Memory B cell (primary cell): ENCODE measurements around the gene WIZ.
"Not testable (repeated sequence)": the region's sequence is repeated elsewhere in the genome, so short reads cannot be mapped to it uniquely, and the experiment has no call there.

Experiments
- ATAC-seq: fragments of 150-1000 bp; cut with Tn5 transposase; 2 replicates; pipeline ENCODE4 v1.10.0; 2021; ENCODE audit warnings: low read depth, mild to moderate bottlenecking, moderate library complexity
- DNase-seq, 2 donors: peaks; one replicate each; pipeline ENCODE4 v3.0.0; 2022; ENCODE audit warnings: low spot score in 2 of 2
- H3K27ac Mint-ChIP-seq: one replicate; pipeline ENCODE4 v1.8.0; 2022; ENCODE audit warnings: mild to moderate bottlenecking, moderate library complexity, mixed read lengths
- H3K27me3 Mint-ChIP-seq: one replicate; pipeline ENCODE4 v1.8.0; 2022; ENCODE audit warnings: mixed read lengths
- H3K36me3 Mint-ChIP-seq: one replicate; pipeline ENCODE4 v1.8.0; 2022; ENCODE audit warnings: mild to moderate bottlenecking, mixed read lengths
- H3K4me1 Mint-ChIP-seq: one replicate; pipeline ENCODE4 v1.8.0; 2022; ENCODE audit warnings: mixed read lengths
- H3K4me3 Mint-ChIP-seq: one replicate; pipeline ENCODE4 v1.8.0; 2022; ENCODE audit warnings: mild to moderate bottlenecking, moderate library complexity, mixed read lengths
- H3K9me3 Mint-ChIP-seq: one replicate; pipeline ENCODE4 v1.8.0; 2022; ENCODE audit warnings: mixed read lengths

The WIZ gene

DNA sequence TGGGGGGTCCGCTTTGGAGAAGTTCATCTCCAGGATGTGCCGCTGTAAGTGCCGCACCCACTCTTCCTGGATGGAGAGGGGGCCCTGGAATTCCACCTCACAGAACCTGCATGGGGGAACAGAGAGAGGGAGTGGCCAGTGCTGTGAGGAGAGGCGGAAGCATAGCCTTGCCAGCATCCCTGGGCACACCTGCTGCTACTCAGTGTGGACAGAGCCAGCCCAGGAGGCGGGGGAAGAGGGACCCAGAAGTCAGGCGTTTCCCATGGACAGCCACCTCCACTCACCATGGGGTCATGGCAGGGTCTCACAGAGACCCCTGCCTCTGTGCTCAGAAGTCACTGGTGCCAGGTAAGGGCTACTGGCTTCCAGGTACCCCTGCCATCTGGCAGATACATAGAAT lies 26.6 kb downstream of the WIZ start:
- Mint-ChIP-seq H3K4me1 (peaks cover 13% of the 10 kb centered on the region), H3K9me3 (no peaks in the 10 kb centered on the region), H3K27ac (no peak overlapping the region), H3K27me3 (no peaks in the 10 kb centered on the region), H3K36me3 (peaks cover 22% of the 10 kb centered on the region), H3K4me3 (no peak overlapping the region)
- no peak for ATAC-seq
- DNase-seq, result no peak

DNA sequence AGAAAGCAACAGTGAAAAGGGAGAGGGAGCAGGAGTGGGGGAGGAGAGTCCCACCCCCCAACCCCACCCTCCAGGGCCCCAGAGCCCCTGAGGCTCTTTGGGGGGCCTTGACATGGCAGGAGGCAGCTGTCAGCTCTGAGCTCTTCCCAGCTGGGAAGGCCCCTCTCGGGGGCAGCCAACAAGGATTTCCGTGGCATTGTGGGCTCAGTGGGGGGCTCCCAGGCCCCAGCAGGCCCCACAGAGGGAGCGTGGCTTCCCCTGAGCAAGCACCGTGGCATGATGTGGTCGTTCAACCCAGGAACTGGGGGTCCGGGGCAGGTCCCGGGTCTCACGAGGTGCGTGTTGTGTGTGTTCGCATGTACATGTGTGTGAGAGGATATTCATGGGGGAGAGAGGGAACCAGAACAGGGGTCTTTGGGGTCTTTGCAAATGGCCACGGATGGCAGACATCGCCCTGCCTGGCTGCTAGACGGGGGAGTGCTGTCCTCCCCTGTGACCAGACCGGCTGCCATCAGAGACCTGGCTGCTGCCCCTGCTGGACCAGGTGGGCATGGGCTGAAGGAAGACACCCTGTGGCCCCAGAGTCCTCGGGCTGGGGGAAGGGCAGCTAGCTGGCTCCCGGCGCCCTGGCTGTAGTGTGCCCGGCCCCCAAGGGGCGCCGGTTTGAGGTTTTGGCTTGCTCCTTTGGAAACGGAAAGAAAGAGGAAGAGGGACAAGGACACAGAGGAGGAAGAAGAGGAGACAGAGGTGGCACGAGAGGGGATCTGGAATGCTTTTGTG lies 27.3 kb downstream of the WIZ start:
- DNase-seq, result no peak
- Mint-ChIP-seq H3K27ac (no peak overlapping the region), H3K27me3 (no peaks in the 10 kb centered on the region), H3K36me3 (peaks cover 20% of the 10 kb centered on the region), H3K4me3 (no peak overlapping the region), H3K4me1 (peaks cover 18% of the 10 kb centered on the region), H3K9me3 (no peaks in the 10 kb centered on the region)
- ATAC-seq, result no peak

DNA sequence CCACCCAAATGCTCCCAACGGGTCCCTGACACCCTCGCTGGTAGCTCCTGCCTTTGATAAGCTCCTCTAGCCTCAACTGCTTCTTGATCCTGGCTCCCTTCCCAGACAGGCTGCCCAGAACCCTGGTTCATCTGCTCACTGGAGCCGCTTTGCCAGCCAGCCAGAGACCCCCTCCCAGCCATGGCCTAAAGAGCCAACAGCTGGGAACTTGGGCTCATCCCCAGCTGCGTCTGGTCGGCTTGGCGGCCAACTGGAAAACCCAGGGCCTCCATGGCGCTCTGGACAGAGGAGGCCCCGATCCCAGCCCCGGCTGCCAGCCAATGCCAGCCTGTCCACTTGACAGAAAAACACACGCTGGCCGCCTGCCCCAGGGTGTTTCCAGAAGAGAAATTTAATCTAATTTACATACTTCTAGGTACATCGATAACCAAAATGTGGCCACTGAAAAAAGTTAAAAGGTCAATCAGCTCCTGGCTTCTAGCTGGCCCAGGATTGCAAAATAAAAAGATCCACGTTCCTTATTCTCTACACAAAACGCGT lies 28.0 kb downstream of the WIZ start:
- DNase-seq, result no peak

DNA sequence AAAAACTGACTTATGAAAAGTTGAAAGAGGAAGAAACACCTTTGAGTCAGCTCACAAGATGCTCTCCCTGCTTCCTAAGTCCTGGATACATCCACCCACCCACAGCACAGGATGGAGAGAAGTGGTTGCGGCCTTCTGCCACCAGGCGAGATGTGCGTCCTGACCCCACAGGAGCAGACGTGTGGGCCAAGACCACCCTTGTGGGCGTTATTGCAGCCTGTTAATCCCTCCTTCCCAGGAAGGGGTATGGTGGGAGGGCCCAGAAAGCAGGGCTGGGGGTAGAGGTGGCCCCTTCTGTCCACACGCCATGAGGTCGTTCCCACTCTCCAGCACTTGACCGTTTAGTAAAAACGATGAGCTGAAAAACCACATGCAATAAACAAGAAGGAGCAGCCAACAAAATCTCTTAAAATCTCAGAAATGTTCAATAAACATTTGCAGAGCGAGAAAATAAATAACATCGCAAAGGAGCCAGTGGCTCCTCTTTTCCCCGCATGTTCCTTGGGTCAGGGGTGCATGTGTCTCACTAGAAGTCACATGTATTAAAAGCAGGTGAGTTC lies 28.5 kb downstream of the WIZ start:
- H3K36me3 Mint-ChIP-seq, result peaks cover 11% of the 10 kb centered on the region
- DNase-seq, result no peak
- H3K27me3 Mint-ChIP-seq, result no peaks in the 10 kb centered on the region
- H3K4me3 Mint-ChIP-seq, result no peak overlapping the region
- H3K27ac Mint-ChIP-seq, result no peak overlapping the region
- ATAC-seq, result no peak
- H3K9me3 Mint-ChIP-seq, result no peaks in the 10 kb centered on the region
- peaks cover 27% of the 10 kb centered on the region for H3K4me1 Mint-ChIP-seq

More for the DNA sequence above, 28.0 kb downstream of the WIZ start:
- H3K4me3 Mint-ChIP-seq, result no peak overlapping the region
- no peak overlapping the region for H3K27ac Mint-ChIP-seq
- no peak for ATAC-seq
- H3K27me3 Mint-ChIP-seq, result no peaks in the 10 kb centered on the region
- H3K9me3 Mint-ChIP-seq, result no peaks in the 10 kb centered on the region
- H3K36me3 Mint-ChIP-seq, result peaks cover 14% of the 10 kb centered on the region
- peaks cover 22% of the 10 kb centered on the region for H3K4me1 Mint-ChIP-seq

DNA sequence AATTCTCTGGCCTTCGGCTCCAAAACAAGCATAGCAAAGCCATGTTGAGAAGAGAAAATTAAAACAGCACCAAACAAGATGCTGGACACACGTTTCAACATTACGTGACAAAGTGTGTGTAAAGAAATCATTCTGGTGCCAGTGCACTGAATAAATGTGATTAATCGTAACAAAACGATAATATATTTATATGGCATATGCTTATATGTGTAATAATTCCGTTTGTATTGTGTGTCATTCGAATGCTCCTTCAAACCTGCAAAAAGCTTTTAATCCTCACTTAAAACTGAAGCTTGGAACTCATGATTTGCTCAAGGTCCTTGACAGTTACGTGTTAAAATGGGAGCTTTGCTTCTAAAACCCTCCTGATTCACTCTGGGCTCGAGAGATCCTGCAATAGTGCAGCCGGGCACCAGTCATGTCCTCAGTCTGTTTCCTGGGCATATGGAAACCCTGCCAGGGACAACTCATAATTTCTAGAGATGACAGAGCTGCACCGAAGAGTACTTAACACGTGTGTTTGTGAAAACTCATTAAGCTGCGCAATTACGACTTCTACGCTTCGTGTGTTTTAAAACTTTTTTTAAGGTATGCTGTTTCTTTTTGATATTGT lies 30.2 kb downstream of the WIZ start:
- H3K4me3 Mint-ChIP-seq, result peak overlapping the region; percentile 90
- H3K9me3 Mint-ChIP-seq, result no peaks in the 10 kb centered on the region
- no peak for DNase-seq
- no peak for ATAC-seq
- peaks cover 29% of the 10 kb centered on the region for H3K4me1 Mint-ChIP-seq
- H3K36me3 Mint-ChIP-seq, result peaks cover 9% of the 10 kb centered on the region
- no peaks in the 10 kb centered on the region for H3K27me3 Mint-ChIP-seq
- peak overlapping the region; percentile 97 for H3K27ac Mint-ChIP-seq

DNA sequence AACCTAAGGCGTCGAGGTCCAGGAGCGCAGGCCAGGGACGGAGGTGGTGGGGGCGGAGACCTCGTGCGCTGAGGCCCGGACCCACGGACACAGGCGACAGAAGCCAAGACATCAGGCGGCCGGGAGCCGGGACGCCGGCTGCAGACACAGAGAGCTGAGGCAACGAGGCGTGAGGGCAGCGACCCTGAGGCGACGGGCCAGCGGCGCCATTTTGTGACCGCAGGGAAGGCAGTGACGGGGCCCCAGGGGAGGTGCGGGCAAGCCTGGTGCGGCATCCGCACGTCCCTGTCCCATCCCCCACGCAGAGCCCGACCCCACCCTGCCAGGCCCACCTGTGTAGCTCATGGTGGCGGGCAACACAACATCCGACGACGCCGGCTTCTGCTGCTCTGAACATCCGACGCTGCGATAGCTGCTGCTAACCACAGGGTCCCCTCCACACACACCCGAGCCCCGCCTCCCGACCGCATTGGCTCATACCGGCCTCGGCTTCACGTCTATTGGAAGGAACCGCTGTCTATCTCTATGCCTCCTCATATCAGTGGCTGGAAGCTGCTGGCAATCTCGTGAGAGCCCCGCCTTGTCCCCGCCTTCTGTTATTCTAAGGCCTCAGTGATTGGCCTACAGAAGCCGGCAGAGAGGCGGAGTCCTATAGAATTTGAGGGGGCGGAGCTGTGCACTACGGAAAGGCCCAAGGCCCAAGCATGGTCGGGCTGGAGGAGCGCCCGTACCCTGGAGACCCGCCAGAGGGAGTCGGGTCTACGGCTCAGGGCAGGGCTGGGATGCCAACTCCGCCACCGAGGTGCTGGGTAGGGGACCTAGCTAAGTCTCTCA lies 31.0 kb downstream of the WIZ start, which contains the start of gene AKAP8L:
TSS of gene AKAP8L (minus strand) at position 410 of the 834 bp plus-strand sequence. CDS start at position 345, 65 bp downstream.
- peak; percentile 88 for ATAC-seq

DNA sequence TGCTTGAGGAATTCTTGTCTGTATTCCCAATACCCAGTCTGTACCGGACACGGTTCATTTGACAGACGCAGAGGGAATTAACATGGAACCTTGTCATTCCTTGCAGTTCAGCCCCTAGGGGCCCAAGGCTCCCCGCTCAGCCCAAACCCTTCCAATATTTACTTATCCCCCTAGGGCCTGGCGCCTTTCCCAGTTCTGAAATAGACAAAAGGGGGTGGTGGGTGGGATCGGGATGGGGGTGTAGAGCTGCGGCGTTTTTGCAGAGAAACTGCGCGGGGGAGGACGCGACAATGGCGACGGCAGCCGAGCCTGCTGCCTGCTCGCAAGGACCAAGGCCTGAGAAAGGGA lies 31.6 kb downstream of the WIZ start:
- DNase-seq (no peak), ATAC-seq (no peak)
- Mint-ChIP-seq H3K36me3 (peaks cover 9% of the 10 kb centered on the region), H3K27me3 (no peaks in the 10 kb centered on the region), H3K9me3 (no peaks in the 10 kb centered on the region), H3K27ac (peak overlapping the region; percentile 97), H3K4me1 (peaks cover 29% of the 10 kb centered on the region), H3K4me3 (peak overlapping the region; percentile 90)

More for the DNA sequence above, 31.0 kb downstream of the WIZ start, which contains the start of gene AKAP8L:
- peak; percentile 93 to 97 for DNase-seq
- Mint-ChIP-seq H3K27me3 (no peaks in the 10 kb centered on the region), H3K27ac (peak within 1 kb of the TSS; percentile 97), H3K9me3 (no peaks in the 10 kb centered on the region), H3K4me1 (peaks cover 29% of the 10 kb centered on the region), H3K36me3 (peaks cover 9% of the 10 kb centered on the region), H3K4me3 (peak within 1 kb of the TSS; percentile 90)

DNA sequence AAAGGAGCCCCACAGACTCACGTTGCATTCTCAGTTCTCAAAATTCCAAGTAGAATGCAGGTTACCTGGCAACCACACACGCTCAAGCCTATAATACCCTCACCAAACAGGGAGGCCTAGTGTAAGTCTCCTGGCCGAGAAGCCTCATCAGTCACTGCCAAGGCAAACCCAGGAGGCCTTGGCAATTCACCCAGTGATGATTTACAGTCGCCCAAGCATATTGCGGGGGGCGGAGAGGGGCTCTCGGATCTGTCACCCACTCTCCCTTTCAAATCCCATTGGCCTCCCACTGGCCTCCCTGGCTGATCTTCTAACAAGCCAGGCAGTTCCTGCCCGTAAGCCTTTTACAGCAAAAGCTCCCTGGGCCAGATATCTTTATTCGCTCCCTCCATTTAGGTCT lies 32.1 kb downstream of the WIZ start:
- Mint-ChIP-seq H3K27ac (peak overlapping the region; percentile 97), H3K4me1 (peaks cover 32% of the 10 kb centered on the region)
- DNase-seq, result no peak

DNA sequence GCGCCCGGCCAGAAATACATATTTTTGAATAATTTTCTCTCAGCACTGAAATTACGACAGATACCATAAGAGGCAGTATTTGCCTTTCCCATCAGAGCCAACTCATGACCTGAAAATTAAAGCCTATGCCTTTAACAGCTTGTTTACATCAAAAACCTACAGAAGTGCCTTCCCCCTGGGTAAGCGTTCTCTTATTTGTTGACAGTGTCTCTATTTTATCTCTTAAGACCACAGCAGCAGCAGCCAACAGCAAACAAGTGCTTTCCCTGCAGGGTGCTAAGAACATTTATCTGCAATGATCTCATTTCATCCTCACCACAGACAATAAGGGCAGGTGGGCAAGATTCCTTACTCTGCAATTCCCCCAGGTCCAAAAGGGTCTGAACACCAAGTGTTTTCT lies 36.9 kb downstream of the WIZ start:
- H3K27ac Mint-ChIP-seq, result no peak overlapping the region
- H3K27me3 Mint-ChIP-seq, result no peaks in the 10 kb centered on the region
- no peak for DNase-seq
- peaks cover 8% of the 10 kb centered on the region for H3K36me3 Mint-ChIP-seq
- no peaks in the 10 kb centered on the region for H3K9me3 Mint-ChIP-seq
- no peak for ATAC-seq
- H3K4me1 Mint-ChIP-seq, result peaks cover 24% of the 10 kb centered on the region
- H3K4me3 Mint-ChIP-seq, result no peak overlapping the region

More for the DNA sequence above, 32.1 kb downstream of the WIZ start:
- no peak for ATAC-seq
- peaks cover 6% of the 10 kb centered on the region for H3K36me3 Mint-ChIP-seq
- peak overlapping the region; percentile 90 for H3K4me3 Mint-ChIP-seq
- no peaks in the 10 kb centered on the region for H3K27me3 Mint-ChIP-seq
- no peaks in the 10 kb centered on the region for H3K9me3 Mint-ChIP-seq

DNA sequence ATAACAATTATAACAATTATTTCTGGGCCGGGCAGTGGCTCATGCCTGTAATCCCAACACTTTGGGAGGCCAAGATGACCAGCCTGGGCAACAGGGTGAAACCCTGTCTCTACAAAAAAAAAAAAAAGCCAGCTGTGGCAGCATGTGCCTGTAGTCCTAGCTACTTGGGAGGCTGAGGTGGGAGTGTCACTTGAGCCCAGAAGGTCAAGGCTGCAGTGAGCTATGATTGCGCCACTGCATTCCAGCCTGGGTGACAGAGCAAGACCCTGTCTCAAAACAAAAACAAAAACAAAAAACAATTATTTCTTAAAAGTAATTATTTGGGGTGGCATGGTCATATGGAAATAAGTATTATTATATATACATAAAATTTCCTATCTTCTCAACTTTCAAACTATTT lies 38.4 kb downstream of the WIZ start:
- peaks cover 11% of the 10 kb centered on the region for H3K4me1 Mint-ChIP-seq
- H3K27me3 Mint-ChIP-seq, H3K36me3 Mint-ChIP-seq, ATAC-seq, H3K27ac Mint-ChIP-seq, H3K9me3 Mint-ChIP-seq, H3K4me3 Mint-ChIP-seq, DNase-seq: not testable (repeated sequence)

DNA sequence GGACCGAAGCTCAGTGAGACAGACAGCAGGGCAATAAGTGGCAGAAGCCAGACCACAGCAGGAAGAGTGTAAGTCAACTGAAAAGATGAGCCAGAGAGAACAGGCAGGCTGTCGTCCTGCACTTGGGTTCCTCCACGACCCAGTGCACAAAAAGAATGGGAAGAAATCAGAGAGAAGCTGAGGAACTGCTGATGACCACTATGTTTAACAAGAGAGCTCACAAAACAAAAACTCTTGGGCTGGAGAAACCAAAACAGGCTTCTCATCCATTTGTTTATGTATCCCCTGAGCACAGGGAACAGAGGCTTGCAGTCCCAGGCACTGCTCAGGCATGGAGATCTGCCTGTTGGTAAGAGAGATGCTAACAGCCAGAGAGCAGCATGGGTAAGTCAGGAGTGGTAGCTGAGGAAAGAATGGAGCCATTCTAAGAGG lies 45.0 kb downstream of the WIZ start:
- peak overlapping the region; percentile 10 for H3K27ac Mint-ChIP-seq
- H3K36me3 Mint-ChIP-seq, result peaks cover 13% of the 10 kb centered on the region
- ATAC-seq, result no peak
- DNase-seq, result no peak
- H3K4me1 Mint-ChIP-seq, result peaks cover 12% of the 10 kb centered on the region
- H3K4me3 Mint-ChIP-seq, result peak overlapping the region; percentile 52
- no peaks in the 10 kb centered on the region for H3K27me3 Mint-ChIP-seq
- H3K9me3 Mint-ChIP-seq, result no peaks in the 10 kb centered on the region

DNA sequence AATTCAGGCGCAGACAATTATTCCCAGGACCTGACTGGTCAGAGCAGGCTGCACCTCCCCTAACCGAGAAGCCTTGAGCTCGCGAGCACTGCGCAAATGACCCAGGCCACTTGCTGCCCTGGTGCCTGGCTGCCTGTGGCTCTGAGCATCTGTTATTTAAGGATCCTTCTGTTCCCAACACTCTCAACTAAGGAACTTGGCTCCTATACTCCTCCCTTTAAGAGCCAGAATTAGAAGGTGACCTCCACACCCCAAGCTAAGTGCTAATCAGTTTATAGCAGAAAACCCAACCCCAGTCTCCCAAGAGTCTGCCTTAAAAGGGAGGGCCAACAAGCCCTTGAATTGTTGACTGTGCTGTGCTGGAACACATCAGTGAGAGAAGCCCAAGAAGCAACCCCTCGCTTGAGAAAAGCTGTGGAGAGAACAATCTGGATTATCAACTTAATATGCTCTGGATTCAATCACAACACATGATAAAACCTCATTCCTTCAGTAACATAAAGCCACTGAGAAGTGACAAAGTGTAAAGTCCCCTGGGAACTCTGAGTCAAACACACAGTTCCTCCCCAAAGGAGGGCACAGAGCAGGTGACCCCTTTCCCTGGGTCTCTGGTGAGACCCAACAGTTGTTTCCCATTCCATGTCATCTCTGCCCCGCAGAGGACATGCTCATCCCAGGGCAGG lies 45.5 kb downstream of the WIZ start:
- peaks cover 12% of the 10 kb centered on the region for H3K4me1 Mint-ChIP-seq
- peaks cover 13% of the 10 kb centered on the region for H3K36me3 Mint-ChIP-seq
- ATAC-seq (no peak), DNase-seq (no peak)
- H3K27me3 Mint-ChIP-seq, result no peaks in the 10 kb centered on the region
- no peaks in the 10 kb centered on the region for H3K9me3 Mint-ChIP-seq
- H3K27ac Mint-ChIP-seq, result peak overlapping the region; percentile 10
- H3K4me3 Mint-ChIP-seq, result peak overlapping the region; percentile 52

DNA sequence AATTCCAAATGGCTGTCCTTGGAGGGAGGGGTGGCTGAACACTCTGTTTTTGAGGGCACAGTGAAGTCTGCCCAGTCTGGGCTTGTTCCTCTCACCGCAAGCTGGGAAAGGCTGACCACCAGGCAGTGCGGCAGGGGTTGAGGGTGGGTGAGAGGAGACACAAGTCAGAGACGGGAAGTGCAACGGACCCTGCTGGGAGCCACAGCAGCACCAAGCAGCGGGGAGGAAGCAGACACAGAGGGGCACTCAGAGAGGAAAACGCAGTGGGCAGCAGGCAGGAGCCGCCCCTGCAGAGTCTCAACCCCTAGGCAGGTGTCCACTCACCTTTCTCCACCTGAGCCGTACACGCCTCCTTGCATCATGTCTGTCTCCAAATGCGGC lies 46.6 kb downstream of the WIZ start:
- H3K9me3 Mint-ChIP-seq, result no peaks in the 10 kb centered on the region
- no peak for ATAC-seq
- DNase-seq, result no peak
- no peak overlapping the region for H3K4me3 Mint-ChIP-seq
- peaks cover 12% of the 10 kb centered on the region for H3K4me1 Mint-ChIP-seq
- peaks cover 13% of the 10 kb centered on the region for H3K36me3 Mint-ChIP-seq
- no peaks in the 10 kb centered on the region for H3K27me3 Mint-ChIP-seq
- no peak overlapping the region for H3K27ac Mint-ChIP-seq
